ENCODE data around the gene ZNF462. TPM values are rescaled to one million over a fixed set of nuclear protein-coding genes. Genes with fewer than 3 reads are reported as not detected.

ZNF462 gene
- total RNA-seq, 2 donors from 2014 or later, result 41.4 to 54.4 TPM

DNA sequence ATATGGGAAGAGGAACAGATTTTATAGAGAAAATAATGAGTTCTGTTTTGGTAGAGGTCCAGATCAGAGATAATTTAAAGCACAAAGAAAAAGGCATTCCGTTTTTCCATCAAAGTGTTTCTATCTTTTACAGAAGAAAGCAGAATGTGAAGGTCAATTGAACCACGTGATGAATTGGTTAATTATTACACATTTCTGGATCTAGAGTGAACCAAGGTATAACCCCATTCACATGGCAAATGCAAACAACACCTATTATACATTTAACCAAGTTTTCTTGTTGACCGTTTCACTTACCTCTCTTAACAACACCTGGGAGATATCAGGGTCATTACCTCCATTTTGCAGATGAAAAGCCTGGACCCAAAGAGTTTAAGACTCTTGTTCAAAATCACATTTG, 34.9 kb upstream of the ZNF462 start:
- intact Hi-C loops (cut with DNase I), result no loop called here
- no peak for TF ChIP-seq POLR2AphosphoS5 (IDR thresholded peaks at IDR 0.05)
- TF ChIP-seq, protein P1, sequence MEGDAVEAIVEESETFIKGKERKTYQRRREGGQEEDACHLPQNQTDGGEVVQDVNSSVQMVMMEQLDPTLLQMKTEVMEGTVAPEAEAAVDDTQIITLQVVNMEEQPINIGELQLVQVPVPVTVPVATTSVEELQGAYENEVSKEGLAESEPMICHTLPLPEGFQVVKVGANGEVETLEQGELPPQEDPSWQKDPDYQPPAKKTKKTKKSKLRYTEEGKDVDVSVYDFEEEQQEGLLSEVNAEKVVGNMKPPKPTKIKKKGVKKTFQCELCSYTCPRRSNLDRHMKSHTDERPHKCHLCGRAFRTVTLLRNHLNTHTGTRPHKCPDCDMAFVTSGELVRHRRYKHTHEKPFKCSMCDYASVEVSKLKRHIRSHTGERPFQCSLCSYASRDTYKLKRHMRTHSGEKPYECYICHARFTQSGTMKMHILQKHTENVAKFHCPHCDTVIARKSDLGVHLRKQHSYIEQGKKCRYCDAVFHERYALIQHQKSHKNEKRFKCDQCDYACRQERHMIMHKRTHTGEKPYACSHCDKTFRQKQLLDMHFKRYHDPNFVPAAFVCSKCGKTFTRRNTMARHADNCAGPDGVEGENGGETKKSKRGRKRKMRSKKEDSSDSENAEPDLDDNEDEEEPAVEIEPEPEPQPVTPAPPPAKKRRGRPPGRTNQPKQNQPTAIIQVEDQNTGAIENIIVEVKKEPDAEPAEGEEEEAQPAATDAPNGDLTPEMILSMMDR (IDR thresholded peaks at IDR 0.05), result no peak
- no peak for TF ChIP-seq POLR2A (IDR thresholded peaks at IDR 0.05)
- Histone ChIP-seq H3K4me1 (replicated peaks) (no peaks in the 10 kb centered on the region), H3K9me3 (no peaks in the 10 kb centered on the region), H3K27me3 (replicated peaks; ENCODE audit: insufficient read depth) (no peaks in the 10 kb centered on the region), H3K27ac (no peak overlapping the region), H3K36me3 (no peaks in the 10 kb centered on the region), H3K4me3 (no peak overlapping the region)
- WGBS, result 72% methylated on average over 3 of the region's 3 CpGs
- no peak for DNase-seq (ENCODE audit: low spot score)

DNA sequence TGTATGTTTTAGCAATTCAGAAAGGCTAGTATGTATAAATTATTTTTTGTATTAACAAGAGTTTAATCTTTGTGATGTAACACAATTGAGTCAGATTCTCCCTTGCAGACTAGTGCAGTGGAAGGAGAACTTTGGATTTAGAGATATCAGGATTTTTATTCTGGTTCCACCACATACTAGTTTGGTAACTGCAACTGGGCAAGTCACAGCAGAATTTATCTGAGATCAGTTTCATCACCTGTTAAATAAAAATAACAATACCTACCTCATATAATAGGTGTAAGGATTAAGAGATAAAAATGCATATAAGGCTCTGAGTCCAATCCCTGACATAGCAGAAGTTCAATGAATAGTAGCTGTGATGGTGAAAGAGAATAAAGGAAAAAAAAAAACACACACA, 34.0 kb upstream of the ZNF462 start:
- no peak for DNase-seq (ENCODE audit: low spot score)
- no peak for TF ChIP-seq POLR2A (IDR thresholded peaks at IDR 0.05)
- TF ChIP-seq POLR2AphosphoS5 (IDR thresholded peaks at IDR 0.05), result no peak
- Histone ChIP-seq H3K4me3 (no peak overlapping the region), H3K4me1 (replicated peaks) (no peaks in the 10 kb centered on the region), H3K27ac (no peak overlapping the region), H3K27me3 (replicated peaks; ENCODE audit: insufficient read depth) (no peaks in the 10 kb centered on the region), H3K36me3 (no peaks in the 10 kb centered on the region), H3K9me3 (no peaks in the 10 kb centered on the region)
- intact Hi-C loops (cut with DNase I), result no loop called here

DNA sequence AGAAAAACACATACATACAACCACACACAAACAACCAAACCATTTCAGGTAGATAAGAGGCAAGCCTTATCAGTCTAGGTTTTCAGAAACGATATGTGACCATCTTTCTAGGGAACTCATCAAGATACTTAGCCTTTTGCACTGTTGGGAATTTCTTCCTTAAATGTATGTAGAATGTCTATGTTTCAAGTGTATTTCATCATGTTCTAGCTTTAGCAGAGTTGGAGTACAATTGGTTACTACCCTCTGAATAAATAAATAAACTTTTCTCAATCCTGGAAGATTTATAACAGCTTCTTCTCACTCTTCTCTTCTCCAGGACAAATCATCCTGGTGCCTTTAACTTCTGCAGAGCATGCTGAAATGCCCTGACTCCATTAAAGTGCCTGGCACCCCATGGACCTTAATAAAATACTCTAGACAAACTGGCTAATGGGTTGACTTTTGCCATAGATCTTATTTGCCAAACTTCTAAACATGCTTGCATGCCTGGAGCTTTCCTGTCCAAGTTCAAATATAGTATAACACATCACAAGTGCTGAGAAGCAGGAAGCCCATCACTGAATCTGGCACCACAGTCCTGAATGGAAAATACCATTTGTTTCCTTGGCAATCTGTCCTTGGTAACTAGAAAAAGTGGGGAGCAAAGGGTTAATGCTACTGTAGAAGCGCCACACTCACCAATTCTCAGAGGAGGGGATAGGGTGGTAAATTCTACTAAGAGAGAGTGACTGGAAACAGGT, 33.1 kb upstream of the ZNF462 start:
- TF ChIP-seq POLR2A (IDR thresholded peaks at IDR 0.05) (no peak), POLR2AphosphoS5 (IDR thresholded peaks at IDR 0.05) (no peak)
- TF ChIP-seq, protein P1 (IDR thresholded peaks at IDR 0.05), result no peak
- H3K27me3 ChIP-seq (replicated peaks; ENCODE audit: insufficient read depth), result no peaks in the 10 kb centered on the region
- no peak overlapping the region for H3K27ac ChIP-seq
- WGBS, result 68% methylated on average over 2 of the region's 2 CpGs
- intact Hi-C loops (cut with DNase I), result no loop called here
- no peak for DNase-seq (ENCODE audit: low spot score)
- H3K9me3 ChIP-seq, result no peaks in the 10 kb centered on the region
- no peaks in the 10 kb centered on the region for H3K4me1 ChIP-seq (replicated peaks)
- no peak overlapping the region for H3K4me3 ChIP-seq
- no peaks in the 10 kb centered on the region for H3K36me3 ChIP-seq

DNA sequence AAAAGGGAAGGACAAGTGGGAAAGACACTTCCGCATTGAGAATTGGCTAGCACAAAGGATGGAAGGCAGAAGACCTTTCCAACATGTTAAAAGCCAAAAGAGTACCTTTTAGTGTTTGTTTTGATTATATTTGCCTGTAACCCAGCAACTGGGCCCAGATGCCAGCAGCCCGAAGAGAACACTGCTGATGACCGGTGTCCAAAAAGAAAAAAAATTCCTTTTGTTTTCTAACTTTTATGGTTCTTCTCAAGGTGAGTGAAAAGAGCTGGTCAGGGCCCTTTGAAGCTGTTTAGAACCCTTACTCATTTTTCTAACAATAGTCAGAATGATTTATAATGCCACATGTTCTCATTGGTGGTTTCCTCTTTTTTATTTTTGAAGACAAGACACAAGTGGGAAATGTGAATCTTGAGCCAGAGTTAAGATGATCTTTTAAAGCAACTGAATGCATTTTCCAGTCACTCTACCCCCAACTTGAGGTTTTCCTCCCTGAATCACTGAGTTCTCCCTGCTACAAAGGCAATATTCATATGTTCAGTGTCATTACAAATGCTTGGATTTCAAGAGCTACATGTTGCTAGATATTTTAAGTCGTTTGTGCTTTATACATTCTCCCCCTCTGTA, 32.3 kb upstream of the ZNF462 start:
- 26% methylated on average over 4 of the region's 4 CpGs for WGBS

DNA sequence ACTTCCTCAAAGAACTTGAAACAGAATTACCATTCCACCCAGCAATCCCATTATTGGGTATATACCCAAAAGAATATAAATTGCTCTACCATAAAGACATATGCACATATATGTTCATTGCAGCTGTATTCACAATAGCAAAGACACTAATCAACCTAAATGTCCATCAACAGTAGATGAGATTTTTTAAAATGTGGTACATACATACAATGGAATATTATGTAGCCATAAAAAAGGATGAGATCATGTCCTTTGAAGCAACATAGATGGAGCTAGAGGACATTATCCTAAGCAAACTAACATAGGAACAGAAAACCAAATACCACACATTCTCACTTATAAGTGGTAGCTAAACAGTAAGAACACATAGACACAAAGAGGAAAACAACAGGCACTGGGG, 28.1 kb upstream of the ZNF462 start:
- intact Hi-C loops (cut with DNase I), result no loop called here
- no peaks in the 10 kb centered on the region for H3K27me3 ChIP-seq (replicated peaks; ENCODE audit: insufficient read depth)
- DNase-seq (ENCODE audit: low spot score), result no peak
- no peaks in the 10 kb centered on the region for H3K9me3 ChIP-seq
- H3K4me1 ChIP-seq (replicated peaks), result no peaks in the 10 kb centered on the region
- no peaks in the 10 kb centered on the region for H3K36me3 ChIP-seq
- TF ChIP-seq POLR2AphosphoS5 (IDR thresholded peaks at IDR 0.05) (no peak), POLR2A (IDR thresholded peaks at IDR 0.05) (no peak)
- TF ChIP-seq, protein P1 (IDR thresholded peaks at IDR 0.05), result no peak
- no peak overlapping the region for H3K4me3 ChIP-seq
- no peak overlapping the region for H3K27ac ChIP-seq

More for the DNA sequence above, 32.3 kb upstream of the ZNF462 start:
- no peaks in the 10 kb centered on the region for H3K36me3 ChIP-seq
- H3K9me3 ChIP-seq, result no peaks in the 10 kb centered on the region
- no peak overlapping the region for H3K27ac ChIP-seq
- no peak overlapping the region for H3K4me3 ChIP-seq
- intact Hi-C loops (cut with DNase I), result no loop called here
- H3K27me3 ChIP-seq (replicated peaks; ENCODE audit: insufficient read depth), result no peaks in the 10 kb centered on the region
- no peaks in the 10 kb centered on the region for H3K4me1 ChIP-seq (replicated peaks)
- no peak for DNase-seq (ENCODE audit: low spot score)
- TF ChIP-seq, protein P1 (IDR thresholded peaks at IDR 0.05), result no peak
- TF ChIP-seq POLR2AphosphoS5 (IDR thresholded peaks at IDR 0.05), result no peak
- TF ChIP-seq POLR2A (IDR thresholded peaks at IDR 0.05), result no peak
